DOHH2 (cell line): ENCODE results near the gene LECT2.

ENCODE experiments used
- CTCF ChIP-seq: fragments of 200-600 bp; sonication (generic); IDR thresholded peaks from one replicate; pipeline ENCODE4 v1.5.1; 2014; ENCODE audit warnings: antibody characterized with exemption, mild to moderate bottlenecking, low read depth, low read length; ENCODE audit not compliant: poor library complexity, severe bottlenecking
- EZH2phosphoT487 ChIP-seq: fragments of 200-600 bp; sonication (generic); IDR thresholded peaks from 2 replicates; pipeline ENCODE4 v1.6.1; 2017; ENCODE audit warnings: borderline replicate concordance, mild to moderate bottlenecking, antibody characterized with exemption, low read length, moderate library complexity, mixed read lengths

GRCh38 chr5:136000932-136001331 lies 46.1 kb upstream of the LECT2 start:
- TF ChIP-seq CTCF (no peak), EZH2phosphoT487 (no peak)
